ENCODE measurements around the gene TEKT3. TPM values are rescaled to one million over a fixed set of nuclear protein-coding genes. Genes with fewer than 3 reads are reported as not detected.
A peak's percentile ranks its signal among the peaks of the same experiment; 100 is the strongest.

TEKT3 gene
- total RNA-seq, 1 experiment from 2014 or later, result not detected

DNA sequence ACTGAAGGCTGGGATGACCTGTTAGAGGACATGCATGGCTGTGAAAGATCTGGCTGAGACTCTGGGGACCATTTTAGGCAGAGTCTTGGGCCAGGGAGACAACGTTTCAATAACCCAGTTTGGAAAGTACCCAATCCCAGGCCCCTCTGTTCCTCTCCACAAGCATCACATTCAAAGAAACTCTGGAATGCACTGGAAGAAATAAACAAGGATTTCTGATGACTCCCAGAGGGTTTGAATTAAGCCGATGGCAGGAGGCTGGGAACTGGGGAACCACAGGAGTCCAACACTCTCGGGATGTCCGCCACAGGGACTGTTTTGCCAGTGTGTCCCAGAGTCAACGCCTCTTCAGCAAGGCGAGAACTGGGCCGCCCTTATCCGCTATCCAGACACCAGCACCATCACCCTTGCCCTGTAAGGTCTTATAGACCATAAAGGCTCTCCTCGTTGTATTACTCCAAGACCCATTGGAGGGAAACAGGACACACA lies 79.6 kb downstream of the TEKT3 start:
- Histone ChIP-seq H3K9me3 (ENCODE audit: insufficient read depth, low read depth) (no peaks in the 10 kb centered on the region), H4K20me1 (ENCODE audit: insufficient read depth) (no peaks in the 10 kb centered on the region), H3K27me3 (ENCODE audit: insufficient read depth, low read depth) (0 out of 2 replicates have a peak, but pooled peaks cover 12% of the 10 kb centered on the region), H3K4me3 (no peak overlapping the region), H3F3A (ENCODE audit: insufficient read depth, low read depth) (no peaks in the 10 kb centered on the region), H3K4me1 (replicated peaks; ENCODE audit: insufficient read depth) (no peaks in the 10 kb centered on the region), H2AFZ (no peak overlapping the region), H3K79me2 (ENCODE audit: low read depth) (no peaks in the 10 kb centered on the region), H3K36me3 (ENCODE audit: low read depth) (no peaks in the 10 kb centered on the region), H3K4me2 (no peak overlapping the region), H3K9me2 (ENCODE audit: insufficient read depth) (no peaks in the 10 kb centered on the region), H3K27ac (no peak overlapping the region)
- intact Hi-C loops (cut with micrococcal nuclease; ENCODE audit: unreplicated experiment), result loop anchor here (10.0 kb wide), 1 partner anchor 393 kb away; no protein-coding TSS in a partner anchor
- TF ChIP-seq CTCF (conservative IDR thresholded peaks at IDR 0.05), result no peak
- TF ChIP-seq EZH2 (IDR thresholded peaks at IDR 0.05; ENCODE audit: low read depth), result no peak
- ChIA-PET POLR2A (ENCODE audit: unreplicated experiment) (no interaction called here), CTCF (no interaction called here)
- DNase-seq, result no peak
- BruUV-seq (replicated peaks), result no TSS peak

GRCh38 chr17:15261258-15261801 lies 80.1 kb downstream of the TEKT3 start:
- H4K20me1 ChIP-seq (ENCODE audit: insufficient read depth), result no peaks in the 10 kb centered on the region
- no peaks in the 10 kb centered on the region for H3K79me2 ChIP-seq (ENCODE audit: low read depth)
- no peaks in the 10 kb centered on the region for H3K9me2 ChIP-seq (ENCODE audit: insufficient read depth)
- H3K36me3 ChIP-seq (ENCODE audit: low read depth), result no peaks in the 10 kb centered on the region
- H3K27me3 ChIP-seq (ENCODE audit: insufficient read depth, low read depth), result 0 out of 2 replicates have a peak, but pooled peaks cover 10% of the 10 kb centered on the region
- no peak for DNase-seq
- no TSS peak for BruUV-seq (replicated peaks)
- CTCF ChIA-PET, result no interaction called here
- H3K27ac ChIP-seq, result no peak overlapping the region
- TF ChIP-seq CTCF (conservative IDR thresholded peaks at IDR 0.05), result no peak
- TF ChIP-seq EZH2 (IDR thresholded peaks at IDR 0.05; ENCODE audit: low read depth), result no peak
- no peaks in the 10 kb centered on the region for H3K9me3 ChIP-seq (ENCODE audit: insufficient read depth, low read depth)
- no peak overlapping the region for H3K4me3 ChIP-seq
- POLR2A ChIA-PET (ENCODE audit: unreplicated experiment), result no interaction called here
- no peak overlapping the region for H2AFZ ChIP-seq
- H3K4me1 ChIP-seq (replicated peaks; ENCODE audit: insufficient read depth), result no peaks in the 10 kb centered on the region
- H3K4me2 ChIP-seq, result no peak overlapping the region
- intact Hi-C loops (cut with micrococcal nuclease; ENCODE audit: unreplicated experiment), result loop anchor here (10.0 kb wide), 1 partner anchor 393 kb away; no protein-coding TSS in a partner anchor
- H3F3A ChIP-seq (ENCODE audit: insufficient read depth, low read depth), result no peaks in the 10 kb centered on the region

DNA sequence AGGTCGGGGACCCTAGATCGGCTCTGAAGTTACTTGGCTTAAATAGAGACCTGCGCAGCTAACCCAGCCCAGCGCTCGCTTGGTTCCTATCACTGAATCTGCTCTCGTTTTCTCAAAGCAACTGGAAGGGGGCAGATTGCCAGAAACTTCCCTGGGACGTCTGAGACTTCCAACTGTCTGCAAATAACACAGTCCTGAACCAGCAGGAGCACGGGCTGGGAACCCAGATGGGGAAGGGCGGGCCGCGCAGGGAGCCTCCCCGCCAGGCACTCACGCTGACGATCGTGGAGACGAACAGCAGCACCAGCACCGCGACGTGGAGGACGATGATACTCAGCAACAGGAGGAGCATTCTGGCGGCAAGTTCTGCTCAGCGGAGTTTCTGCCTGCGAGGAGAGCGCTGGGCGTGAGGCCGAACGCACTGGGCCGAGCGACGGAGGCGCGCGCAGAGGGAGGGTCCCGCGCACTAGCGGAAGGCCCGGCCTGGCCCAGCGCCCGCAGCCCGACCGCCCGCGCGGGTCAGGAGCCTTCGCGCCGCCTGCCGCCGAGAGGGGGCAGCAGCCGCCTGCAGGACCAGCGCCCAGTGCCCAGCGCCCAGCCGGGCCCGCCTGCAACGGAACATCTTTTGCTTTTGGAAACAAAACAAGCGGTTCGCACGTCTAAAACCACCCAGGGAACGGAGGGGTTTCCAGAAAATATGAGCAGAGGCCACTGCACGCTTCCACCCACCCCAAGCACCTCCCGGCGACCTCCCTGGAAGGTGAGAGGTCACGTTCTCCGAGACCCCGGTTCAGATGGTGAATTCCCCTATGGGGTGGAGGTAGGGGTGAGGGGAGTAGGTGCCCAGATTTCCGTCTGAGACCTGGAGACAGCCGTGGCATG lies 80.8 kb downstream of the TEKT3 start:
- DNase-seq, result peak in 1 of 2 experiments; percentile 83
- H3K4me3 ChIP-seq, result peak overlapping the region; percentile 48; the same call in 1 of the 2 replicates
- peak overlapping the region; percentile 67 for H3K4me2 ChIP-seq
- BruUV-seq (replicated peaks), result TSS peak; percentile 41
- TF ChIP-seq EZH2 (IDR thresholded peaks at IDR 0.05; ENCODE audit: low read depth), result no peak
- intact Hi-C loops (cut with micrococcal nuclease; ENCODE audit: unreplicated experiment), result loop anchor here (1.0 to 10.0 kb wide), 2 partner anchors 243 to 394 kb away; no protein-coding TSS in a partner anchor
- no peaks in the 10 kb centered on the region for H3K36me3 ChIP-seq (ENCODE audit: low read depth)
- H3K9me3 ChIP-seq (ENCODE audit: insufficient read depth, low read depth), result no peaks in the 10 kb centered on the region
- no peak overlapping the region for H3K27ac ChIP-seq
- no peaks in the 10 kb centered on the region for H4K20me1 ChIP-seq (ENCODE audit: insufficient read depth)
- H2AFZ ChIP-seq, result peak overlapping the region; percentile 69
- H3K27me3 ChIP-seq (ENCODE audit: insufficient read depth, low read depth), result 0 out of 2 replicates have a peak, but pooled peaks cover 8% of the 10 kb centered on the region
- no peaks in the 10 kb centered on the region for H3K4me1 ChIP-seq (replicated peaks; ENCODE audit: insufficient read depth)
- H3F3A ChIP-seq (ENCODE audit: insufficient read depth, low read depth), result no peaks in the 10 kb centered on the region
- ChIA-PET CTCF (no interaction called here), POLR2A (ENCODE audit: unreplicated experiment) (no interaction called here)
- no peaks in the 10 kb centered on the region for H3K9me2 ChIP-seq (ENCODE audit: insufficient read depth)
- no peaks in the 10 kb centered on the region for H3K79me2 ChIP-seq (ENCODE audit: low read depth)
